Astrocyte (in vitro differentiated cells and primary cell): ENCODE measurements around the gene EID2B. TPM values are rescaled to one million over a fixed set of nuclear protein-coding genes. Genes with fewer than 3 reads are reported as not detected.

ENCODE experiments used
- DNase-seq: peaks from one replicate; pipeline ENCODE4 v3.0.0-alpha.2; 2010; ENCODE audit warnings: low read depth
- FAIRE-seq: peaks from 2 replicates; lab custom pipeline; 2011; peaks lifted over from hg19 to GRCh38; lab: Jason Lieb, UNC
- H2AFZ ChIP-seq: 2 replicates; pipeline ENCODE4 v1.6.0; 2012; ENCODE audit warnings: low read depth, low read length, inconsistent platforms
- H3K27ac ChIP-seq: 2 replicates; pipeline ENCODE4 v1.5.1; 2011; ENCODE audit warnings: low read depth, low read length, inconsistent platforms
- H3K27me3 ChIP-seq: 2 replicates; pipeline ENCODE4 v1.6.0; 2011; ENCODE audit warnings: low read length, inconsistent platforms; ENCODE audit not compliant: insufficient read depth
- H3K36me3 ChIP-seq: 2 replicates; pipeline ENCODE4 v1.5.1; 2011; ENCODE audit warnings: low read length, inconsistent platforms; ENCODE audit not compliant: insufficient read depth
- H3K4me1 ChIP-seq: 2 replicates; pipeline ENCODE4 v1.5.1; 2011; ENCODE audit warnings: low read length, inconsistent platforms; ENCODE audit not compliant: insufficient read depth
- H3K4me2 ChIP-seq: 2 replicates; pipeline ENCODE4 v1.6.0; 2012; ENCODE audit warnings: low read length, inconsistent platforms
- H3K4me3 ChIP-seq: 2 replicates; pipeline ENCODE4 v1.5.1; 2011; ENCODE audit warnings: low read depth, mild to moderate bottlenecking, low read length, inconsistent platforms; ENCODE audit not compliant: insufficient read depth
- H3K79me2 ChIP-seq: 2 replicates; pipeline ENCODE4 v1.6.0; 2012; ENCODE audit warnings: mild to moderate bottlenecking, low read length, inconsistent platforms; ENCODE audit not compliant: insufficient read depth
- H3K9ac ChIP-seq: 2 replicates; pipeline ENCODE4 v1.6.0; 2012; ENCODE audit warnings: mild to moderate bottlenecking, low read length, inconsistent platforms
- H3K9me3 ChIP-seq: 2 replicates; pipeline ENCODE4 v1.5.1; 2012; ENCODE audit warnings: low read depth, mild to moderate bottlenecking, low read length, inconsistent platforms; ENCODE audit not compliant: insufficient read depth
- H4K20me1 ChIP-seq: 2 replicates; pipeline ENCODE4 v1.6.0; 2012; ENCODE audit warnings: low read length, inconsistent platforms; ENCODE audit not compliant: insufficient read depth
- H3K27ac Mint-ChIP-seq: one replicate; pipeline ENCODE4 v1.8.0; 2021; ENCODE audit warnings: mild to moderate bottlenecking, mixed read lengths; ENCODE audit not compliant: unreplicated experiment
- H3K27me3 Mint-ChIP-seq: one replicate; pipeline ENCODE4 v1.8.0; 2021; ENCODE audit warnings: low read depth, mixed read lengths; ENCODE audit not compliant: unreplicated experiment
- H3K36me3 Mint-ChIP-seq: one replicate; pipeline ENCODE4 v1.8.0; 2021; ENCODE audit warnings: low read depth, mixed read lengths; ENCODE audit not compliant: unreplicated experiment
- H3K4me1 Mint-ChIP-seq: one replicate; pipeline ENCODE4 v1.8.0; 2021; ENCODE audit warnings: low read depth, mixed read lengths; ENCODE audit not compliant: unreplicated experiment
- H3K4me3 Mint-ChIP-seq: one replicate; pipeline ENCODE4 v1.8.0; 2021; ENCODE audit warnings: mild to moderate bottlenecking, moderate library complexity, mixed read lengths; ENCODE audit not compliant: unreplicated experiment
- H3K9me3 Mint-ChIP-seq: one replicate; pipeline ENCODE4 v1.8.0; 2021; ENCODE audit warnings: mild to moderate bottlenecking, mixed read lengths; ENCODE audit not compliant: unreplicated experiment
- CTCF ChIP-seq: IDR thresholded peaks from 2 replicates; pipeline ENCODE4 v1.5.1; 2011; ENCODE audit warnings: low read depth, mild to moderate bottlenecking, inconsistent platforms, low read length, moderate library complexity; ENCODE audit not compliant: insufficient read depth
- EZH2 ChIP-seq: IDR thresholded peaks from 2 replicates; pipeline ENCODE4 v1.6.1; 2012; ENCODE audit warnings: mild to moderate bottlenecking, low read length, inconsistent platforms; ENCODE audit not compliant: insufficient read depth
- total RNA-seq: library from RNA; stranded (reverse); gene quantifications from 2 replicates; pipeline ENCODE4 v1.2.1, GENCODE V29; 2021

EID2B gene
- total RNA-seq, 1 donor from 2014 or later, result 2.6 TPM

- FAIRE-seq (no peak), DNase-seq (no peak)
- Histone ChIP-seq H4K20me1 (peaks cover 13% of the 10 kb centered on the region), H2AFZ (no peak overlapping the region), H3K36me3 (no peaks in the 10 kb centered on the region), H3K27me3 (peaks cover 3% of the 10 kb centered on the region), H3K79me2 (peaks cover 21% of the 10 kb centered on the region), H3K9me3 (no peaks in the 10 kb centered on the region), H3K9ac (no peak overlapping the region), H3K27ac (no peak overlapping the region), H3K4me3 (no peak overlapping the region), H3K4me2 (no peak overlapping the region), H3K4me1 (peaks cover 14% of the 10 kb centered on the region)
- no peak for TF ChIP-seq CTCF
- Mint-ChIP-seq H3K36me3 (no peaks in the 10 kb centered on the region), H3K27ac (no peak overlapping the region), H3K9me3 (no peaks in the 10 kb centered on the region), H3K4me3 (no peak overlapping the region), H3K4me1 (peaks cover 6% of the 10 kb centered on the region), H3K27me3 (peaks cover 17% of the 10 kb centered on the region)
These were observed 9.6 kb upstream of the EID2B start for GRCh38 chr19:39542206-39542605.

GRCh38 chr19:39540333-39540673 lies 7.7 kb upstream of the EID2B start:
- no peak overlapping the region for H3K27ac ChIP-seq
- no peaks in the 10 kb centered on the region for H3K9me3 Mint-ChIP-seq
- peaks cover 6% of the 10 kb centered on the region for H3K4me1 Mint-ChIP-seq
- no peak overlapping the region for H3K27ac Mint-ChIP-seq
- FAIRE-seq, result no peak
- peaks cover 21% of the 10 kb centered on the region for H3K79me2 ChIP-seq
- peak overlapping the region; percentile 95 for H3K4me2 ChIP-seq
- H3K4me3 ChIP-seq, result peak overlapping the region; percentile 89
- H3K27me3 ChIP-seq, result no peaks in the 10 kb centered on the region
- H3K9me3 ChIP-seq, result no peaks in the 10 kb centered on the region
- H3K36me3 Mint-ChIP-seq, result no peaks in the 10 kb centered on the region
- peaks cover 14% of the 10 kb centered on the region for H3K4me1 ChIP-seq
- peak overlapping the region; percentile 96 for H3K9ac ChIP-seq
- TF ChIP-seq EZH2 (no peak), CTCF (no peak)
- H3K27me3 Mint-ChIP-seq, result peaks cover 3% of the 10 kb centered on the region
- no peak for DNase-seq
- H2AFZ ChIP-seq, result peak overlapping the region; percentile 90
- H4K20me1 ChIP-seq, result peaks cover 13% of the 10 kb centered on the region
- no peaks in the 10 kb centered on the region for H3K36me3 ChIP-seq
- peak overlapping the region; percentile 94 for H3K4me3 Mint-ChIP-seq

DNA sequence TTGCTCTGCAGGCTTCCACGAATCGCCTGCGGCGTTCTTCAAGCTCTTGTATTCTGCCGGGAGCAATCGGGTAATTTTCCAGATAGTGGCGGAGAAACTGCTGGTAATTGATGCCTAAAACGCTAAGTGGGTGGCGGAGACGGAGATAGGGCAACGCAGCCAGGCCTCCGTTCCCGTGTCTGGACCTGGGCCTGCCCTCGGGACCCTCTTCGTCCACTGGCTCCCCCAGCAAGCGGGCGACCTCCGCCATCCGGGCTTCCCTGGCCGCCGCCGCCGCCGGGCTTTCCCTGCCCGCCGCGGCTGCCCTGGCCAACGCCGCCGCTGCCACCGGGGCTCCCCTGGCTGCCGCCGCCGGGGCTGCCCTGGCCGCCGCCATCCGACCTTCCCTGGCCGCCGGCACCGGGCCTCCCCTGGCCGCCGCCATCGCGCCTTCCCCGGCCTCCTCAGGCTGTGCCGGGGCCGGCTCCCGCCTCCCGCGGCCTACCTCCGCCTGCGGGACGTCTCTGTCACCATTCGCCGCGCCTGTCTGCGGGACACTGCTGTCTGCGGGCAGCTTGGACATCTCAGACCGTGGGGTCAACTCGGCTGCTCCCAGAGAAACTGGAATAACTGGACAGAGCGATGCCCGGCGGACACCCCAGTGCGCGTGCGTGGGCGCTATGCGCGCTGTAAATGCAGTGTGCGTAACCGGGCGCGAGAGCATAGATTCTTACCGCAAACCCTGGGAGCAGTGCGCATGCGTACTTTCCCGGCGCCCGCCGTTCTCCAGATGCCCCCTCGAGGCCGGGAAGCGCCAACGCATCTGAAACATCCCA lies 7.1 kb upstream of the EID2B start, which contains the start of gene EID2:
Gene EID2, minus strand, starts transcription at position 644 of the 815 bp plus-strand sequence. Its CDS starts 82 bp downstream, at position 562.
- peak; percentile 69 for TF ChIP-seq CTCF
- TF ChIP-seq EZH2, result no peak
- H3K27me3 ChIP-seq, result no peaks in the 10 kb centered on the region
- H3K4me3 ChIP-seq, result peak within 1 kb of the TSS; percentile 89
- FAIRE-seq (no peak), DNase-seq (peak; percentile 80)
- H3K27ac Mint-ChIP-seq, result peak within 1 kb of the TSS; percentile 97
- H4K20me1 ChIP-seq, result peaks cover 13% of the 10 kb centered on the region
- H3K4me1 Mint-ChIP-seq, result peaks cover 6% of the 10 kb centered on the region
- peak within 1 kb of the TSS; percentile 96 for H3K9ac ChIP-seq
- peaks cover 14% of the 10 kb centered on the region for H3K4me1 ChIP-seq
- H3K36me3 ChIP-seq, result no peaks in the 10 kb centered on the region
- H3K27me3 Mint-ChIP-seq, result peaks cover 3% of the 10 kb centered on the region
- peak within 1 kb of the TSS; percentile 96 for H3K4me3 Mint-ChIP-seq
- no peaks in the 10 kb centered on the region for H3K9me3 Mint-ChIP-seq
- H3K4me2 ChIP-seq, result peak within 1 kb of the TSS; percentile 95
- no peaks in the 10 kb centered on the region for H3K36me3 Mint-ChIP-seq
- peak within 1 kb of the TSS; percentile 92 for H3K27ac ChIP-seq
- no peaks in the 10 kb centered on the region for H3K9me3 ChIP-seq
- H3K79me2 ChIP-seq, result peaks cover 21% of the 10 kb centered on the region
- H2AFZ ChIP-seq, result peak within 1 kb of the TSS; percentile 90
